IMR-90 (cell line): ENCODE data around the gene ZNF618. TPM values are rescaled to one million over a fixed set of nuclear protein-coding genes. Genes with fewer than 3 reads are reported as not detected.

Source experiments
- ATAC-seq: fragments of 200-7000 bp; cut with Tn5 transposase; 2 replicates; pipeline ENCODE4 v1.9.1; 2020; ENCODE audit warnings: low read depth, mild to moderate bottlenecking, moderate library complexity
- BruUV-seq: library from RNA; stranded (reverse); fragments of 400-500 nt; replicated peaks from 2 replicates; lab custom pipeline; 2021; lab: Mats Ljungman, UMichigan
- CTCF ChIA-PET: fragments of 300-600 bp; formaldehyde crosslinking; extraction: SDS; loops from one replicate; lab custom pipeline; 2021; ENCODE audit warnings: antibody characterized with exemption; lab: Yijun Ruan, JAX
- POLR2A ChIA-PET: fragments of 300-600 bp; sonication (Branson Sonifier 250); formaldehyde crosslinking; loops from one replicate; lab custom pipeline; 2022; ENCODE audit warnings: antibody characterized with exemption; ENCODE audit not compliant: unreplicated experiment; lab: Charles Lee
- DNase-seq: peaks from one replicate; pipeline ENCODE4 v3.0.0; 2013
- H2AFZ ChIP-seq: replicated peaks from 2 replicates; pipeline ENCODE3; 2013; ENCODE audit warnings: low read length, mild to moderate bottlenecking; ENCODE audit not compliant: poor library complexity
- H2AK5ac ChIP-seq: 2 replicates; pipeline ENCODE4 v1.6.1; 2013; ENCODE audit warnings: low read depth, low read length, inconsistent platforms
- H2AK9ac ChIP-seq: replicated peaks from 2 replicates; pipeline ENCODE3; 2013; ENCODE audit warnings: mild to moderate bottlenecking, low read depth, low read length, moderate library complexity; ENCODE audit not compliant: poor library complexity
- H2BK120ac ChIP-seq: 2 replicates; pipeline ENCODE4 v1.6.1; 2013; ENCODE audit warnings: low read depth, low read length, inconsistent platforms
- H2BK15ac ChIP-seq: 3 replicates; pipeline ENCODE4 v1.6.1; 2013; ENCODE audit warnings: low read depth, low read length, inconsistent platforms
- H2BK20ac ChIP-seq: 2 replicates; pipeline ENCODE4 v1.6.1; 2013; ENCODE audit warnings: low read depth, mild to moderate bottlenecking, inconsistent platforms, low read length, moderate library complexity
- H2BK5ac ChIP-seq: 2 replicates; pipeline ENCODE4 v1.6.1; 2013; ENCODE audit warnings: mild to moderate bottlenecking, low read depth, low read length, inconsistent platforms; ENCODE audit not compliant: poor library complexity, severe bottlenecking
- H3K14ac ChIP-seq: replicated peaks from 2 replicates; pipeline ENCODE4 v1.6.1; 2013; ENCODE audit warnings: low read depth, low read length, inconsistent platforms
- H3K18ac ChIP-seq: 2 replicates; pipeline ENCODE4 v1.6.1; 2013; ENCODE audit warnings: low read depth, low read length, control low read depth
- H3K23ac ChIP-seq: 2 replicates; pipeline ENCODE4 v1.6.1; 2013; ENCODE audit warnings: low read depth, low read length, inconsistent platforms
- H3K27ac ChIP-seq: 2 replicates; pipeline ENCODE4 v1.5.1; 2013; ENCODE audit warnings: mild to moderate bottlenecking, control low read depth, low read length; ENCODE audit not compliant: insufficient read depth
- H3K27me3 ChIP-seq: 2 replicates; pipeline ENCODE4 v1.6.1; 2013; ENCODE audit warnings: low read length; ENCODE audit not compliant: control insufficient read depth, insufficient read depth
- H3K36me3 ChIP-seq: 2 replicates; pipeline ENCODE4 v1.6.1; 2013; ENCODE audit warnings: low read length, mixed read lengths; ENCODE audit not compliant: control insufficient read depth, insufficient read depth
- H3K4ac ChIP-seq: 2 replicates; pipeline ENCODE4 v1.6.1; 2013; ENCODE audit warnings: low read depth, low read length, inconsistent platforms
- H3K4me1 ChIP-seq: 2 replicates; pipeline ENCODE4 v1.6.1; 2013; ENCODE audit warnings: low read length, mixed read lengths; ENCODE audit not compliant: control insufficient read depth, insufficient read depth
- H3K4me2 ChIP-seq: 2 replicates; pipeline ENCODE4 v1.6.1; 2013; ENCODE audit warnings: low read depth, mild to moderate bottlenecking, control low read depth, low read length, moderate library complexity
- H3K4me3 ChIP-seq: 2 replicates; pipeline ENCODE4 v1.5.1; 2013; ENCODE audit warnings: low read depth, mild to moderate bottlenecking, control low read depth, low read length, moderate library complexity; ENCODE audit not compliant: insufficient read depth
- H3K56ac ChIP-seq: 2 replicates; pipeline ENCODE4 v1.6.1; 2013; ENCODE audit warnings: low read length, inconsistent platforms; ENCODE audit not compliant: insufficient read depth; ENCODE audit errors: extremely low read depth
- H3K79me1 ChIP-seq, 2 experiments: 2 replicates each; pipeline ENCODE4 v1.6.1; 2013; ENCODE audit warnings: low read length in 2 of 2, inconsistent platforms in 1 of 2, low read depth in 1 of 2
- H3K9ac ChIP-seq: 2 replicates; pipeline ENCODE4 v1.6.1; 2013; ENCODE audit warnings: low read depth, low read length, control low read depth
- H3K9me1 ChIP-seq: 2 replicates; pipeline ENCODE4 v1.6.1; 2013; ENCODE audit warnings: low read length, inconsistent platforms; ENCODE audit not compliant: insufficient read depth
- H3K9me3 ChIP-seq: 2 replicates; pipeline ENCODE4 v1.6.1; 2013; ENCODE audit warnings: low read length; ENCODE audit not compliant: control insufficient read depth, insufficient read depth
- H4K20me1 ChIP-seq: 2 replicates; pipeline ENCODE4 v1.6.1; 2013; ENCODE audit warnings: low read length, inconsistent platforms; ENCODE audit not compliant: insufficient read depth
- H4K5ac ChIP-seq: 2 replicates; pipeline ENCODE4 v1.6.1; 2013; ENCODE audit warnings: mild to moderate bottlenecking, low read depth, low read length, control low read depth
- H4K8ac ChIP-seq, 2 experiments: 2 replicates each; pipeline ENCODE4 v1.6.1; 2013; ENCODE audit warnings: low read depth in 2 of 2, low read length in 2 of 2, control low read depth in 1 of 2, inconsistent platforms in 1 of 2
- H4K91ac ChIP-seq: 2 replicates; pipeline ENCODE4 v1.6.1; 2013; ENCODE audit warnings: low read depth, low read length, inconsistent platforms; ENCODE audit not compliant: insufficient read depth
- BHLHE40 ChIP-seq: fragments of 150-350 bp; IDR thresholded peaks from 2 replicates; pipeline ENCODE4 v1.6.1; 2016; ENCODE audit warnings: mild to moderate bottlenecking, low read depth, low read length
- CEBPB ChIP-seq: IDR thresholded peaks from 2 replicates; pipeline ENCODE4 v1.6.1; 2012; ENCODE audit warnings: low read depth, low read length, improper control_type of control experiment
- MXI1 ChIP-seq: IDR thresholded peaks from 2 replicates; pipeline ENCODE4 v1.6.1; 2012; ENCODE audit warnings: low read depth, mild to moderate bottlenecking, low read length, moderate library complexity, borderline replicate concordance
- NFE2L2 ChIP-seq: fragments of 150-350 bp; IDR thresholded peaks from 2 replicates; pipeline ENCODE4 v1.6.1; 2016; ENCODE audit warnings: low read depth, mild to moderate bottlenecking, low read length
- RCOR1 ChIP-seq: IDR thresholded peaks from 2 replicates; pipeline ENCODE4 v1.6.1; 2012; ENCODE audit warnings: mild to moderate bottlenecking, low read length, improper control_type of control experiment; ENCODE audit not compliant: insufficient replicate concordance
- WGBS, 2 experiments: methylation state at CpG; one replicate each; pipeline versions ENCODE4 v1.1.5 to v1.1.7; 2013; ENCODE audit warnings: missing lambda C conversion rate in 2 of 2; ENCODE audit not compliant: insufficient read length in 1 of 2; ENCODE audit errors: extremely low coverage in 2 of 2; 5-methylcytosine and 5-hydroxymethylcytosine counted together
- dilution Hi-C: fragments of 300-500 bp; cut with HindIII; formaldehyde crosslinking; loops from one replicate; pipeline ENCODE4 v1.14.3; 2018; ENCODE audit warnings: low sequenced_read_pairs; ENCODE audit not compliant: unreplicated experiment
- in situ Hi-C: fragments of 300-500 bp; cut with MboI; formaldehyde crosslinking; loops from 3 replicates; pipeline ENCODE4 v1.14.3; 2019; ENCODE audit warnings: low sequenced_read_pairs, inconsistent platforms, mixed read lengths
- intact Hi-C: fragments of 100-400 bp; cut with micrococcal nuclease; formaldehyde crosslinking; loops from 2 replicates; pipeline ENCODE4 v1.10.0; 2022
- polyA plus RNA-seq, 3 experiments: library from polyadenylated mRNA; depleted of rRNA; stranded (reverse); fragments of >200 nt; gene quantifications; 2 replicates each; pipeline ENCODE4 v1.2.3, GENCODE V29; 2012; ENCODE audit warnings: low replicate concordance in 1 of 3
- total RNA-seq: library from RNA; depleted of rRNA; stranded (reverse); fragments of >200 nt; gene quantifications from 2 replicates; pipeline ENCODE4 v1.2.3, GENCODE V29; 2012
- TF ChIP-seq, protein P1 (sequence below): fragments of 150-350 bp; IDR thresholded peaks from 2 replicates; pipeline ENCODE4 v1.6.1; 2016; ENCODE audit warnings: low read depth, mild to moderate bottlenecking, low read length, moderate library complexity, borderline replicate concordance
- TF ChIP-seq, protein P2 (sequence below): conservative IDR thresholded peaks from 2 replicates; pipeline ENCODE4 v1.5.1; 2012; ENCODE audit warnings: mild to moderate bottlenecking, low read depth, low read length, improper control_type of control experiment

ZNF618 gene
- total and polyA plus RNA-seq, 2 of the 4 experiments (the other 2 are of a cell fraction): 8.2 to 9.4 TPM

DNA sequence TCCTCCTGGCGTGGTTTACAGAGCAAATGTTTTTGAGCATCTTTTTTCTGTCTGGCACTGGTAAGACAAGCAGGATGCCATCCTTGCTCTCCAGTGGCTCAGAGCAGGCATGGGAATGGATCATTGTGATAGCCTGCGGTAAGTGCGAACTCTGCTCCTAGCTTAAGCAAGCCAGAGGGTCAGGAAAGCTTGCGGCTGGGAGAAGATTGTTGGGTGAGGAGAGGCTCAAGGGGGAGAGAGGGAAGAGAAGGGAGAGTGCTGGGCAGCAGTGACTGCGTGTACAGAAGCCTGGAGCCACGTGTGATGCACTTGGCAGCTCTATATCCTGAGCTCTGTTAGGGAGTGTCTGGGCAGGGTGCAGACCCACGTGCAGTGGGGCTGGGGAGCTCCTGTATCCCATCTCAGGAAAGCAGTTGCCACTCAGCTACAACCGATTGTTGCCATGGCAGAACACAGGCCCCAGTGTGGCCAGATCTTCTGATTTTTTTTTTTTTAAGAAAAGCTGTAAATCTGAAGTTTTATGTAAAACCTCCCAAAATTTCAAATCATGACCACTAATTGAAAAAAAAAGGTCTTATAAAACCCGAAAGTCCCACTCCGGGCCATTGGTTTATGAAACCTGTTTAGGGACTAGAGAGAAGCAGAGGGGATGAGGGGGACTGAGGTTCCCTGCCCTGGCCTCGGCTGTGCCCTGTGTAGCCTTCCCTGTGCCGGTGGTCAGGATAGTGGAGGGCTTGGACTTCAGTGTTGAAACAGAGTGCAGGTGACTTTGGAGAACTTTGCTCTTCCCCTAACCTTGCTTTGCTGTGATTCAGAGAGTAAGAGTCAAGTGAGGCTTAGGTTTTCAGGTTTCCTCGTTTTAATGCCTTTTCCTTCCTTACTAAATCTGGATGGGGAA lies 67.3 kb downstream of the ZNF618 start (continued):
- TF ChIP-seq MXI1 (no peak), BHLHE40 (no peak)

DNA sequence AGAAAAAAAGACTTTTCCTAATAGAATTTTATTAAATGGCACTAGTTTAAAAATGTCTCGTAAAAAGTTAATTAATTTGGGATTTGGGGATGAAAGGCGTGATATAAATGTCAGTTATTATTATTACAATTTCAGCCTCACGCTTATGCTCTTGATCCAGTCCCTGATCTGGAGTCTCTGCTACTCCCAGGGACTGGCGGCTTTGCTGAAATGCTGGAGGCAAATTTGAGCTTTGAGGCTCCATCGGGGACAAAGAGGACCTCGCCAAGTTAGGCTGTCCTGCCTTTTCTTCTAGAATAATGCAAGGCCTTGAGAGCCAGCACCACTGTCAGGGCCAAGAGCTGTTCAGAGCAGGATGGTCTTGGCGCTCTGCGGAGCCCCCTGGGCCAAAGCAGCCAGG lies 69.7 kb downstream of the ZNF618 start:
- Histone ChIP-seq H3K4me1 (peaks cover 3% of the 10 kb centered on the region; the same call in 1 of the 2 replicates), H3K14ac (no peak overlapping the region), H4K5ac (no peak overlapping the region), H3K56ac (no peak overlapping the region), H3K79me1 (peaks cover 71 to 92% of the 10 kb centered on the region in 2 experiments), H4K20me1 (peaks cover 14% of the 10 kb centered on the region; the same call in 1 of the 2 replicates), H3K27me3 (no peaks in the 10 kb centered on the region), H3K9ac (no peak overlapping the region), H2BK5ac (no peak overlapping the region), H3K36me3 (peaks cover 5% of the 10 kb centered on the region; the same call in 1 of the 2 replicates), H2AK9ac (no peak overlapping the region), H2AFZ (no peak overlapping the region), H3K27ac (no peak overlapping the region), H3K4ac (no peak overlapping the region), H4K91ac (no peak overlapping the region), H2BK15ac (no peak overlapping the region), H3K4me3 (no peak overlapping the region), H4K8ac (no peak overlapping the region), H3K9me1 (peaks cover 32% of the 10 kb centered on the region), H3K18ac (no peak overlapping the region), H2BK120ac (no peak overlapping the region), H2AK5ac (no peak overlapping the region), H3K9me3 (no peaks in the 10 kb centered on the region), H3K23ac (no peak overlapping the region), H2BK20ac (no peak overlapping the region), H3K4me2 (no peak overlapping the region)
- ATAC-seq (no peak), DNase-seq (no peak)
- in situ Hi-C loops (no loop called here), intact Hi-C loops (no loop called here), dilution Hi-C loops (no loop called here)
- ChIA-PET CTCF (no interaction called here), POLR2A (no interaction called here)
- 95 to 100% methylated on average over 2 to 3 of the region's 8 CpGs for WGBS, 2 experiments
- no TSS peak for BruUV-seq
- TF ChIP-seq NFE2L2: no peak
- TF ChIP-seq, protein P1, sequence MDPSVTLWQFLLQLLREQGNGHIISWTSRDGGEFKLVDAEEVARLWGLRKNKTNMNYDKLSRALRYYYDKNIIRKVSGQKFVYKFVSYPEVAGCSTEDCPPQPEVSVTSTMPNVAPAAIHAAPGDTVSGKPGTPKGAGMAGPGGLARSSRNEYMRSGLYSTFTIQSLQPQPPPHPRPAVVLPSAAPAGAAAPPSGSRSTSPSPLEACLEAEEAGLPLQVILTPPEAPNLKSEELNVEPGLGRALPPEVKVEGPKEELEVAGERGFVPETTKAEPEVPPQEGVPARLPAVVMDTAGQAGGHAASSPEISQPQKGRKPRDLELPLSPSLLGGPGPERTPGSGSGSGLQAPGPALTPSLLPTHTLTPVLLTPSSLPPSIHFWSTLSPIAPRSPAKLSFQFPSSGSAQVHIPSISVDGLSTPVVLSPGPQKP: no peak
- no peak for TF ChIP-seq RCOR1
- TF ChIP-seq CEBPB: no peak
- TF ChIP-seq, protein P2, sequence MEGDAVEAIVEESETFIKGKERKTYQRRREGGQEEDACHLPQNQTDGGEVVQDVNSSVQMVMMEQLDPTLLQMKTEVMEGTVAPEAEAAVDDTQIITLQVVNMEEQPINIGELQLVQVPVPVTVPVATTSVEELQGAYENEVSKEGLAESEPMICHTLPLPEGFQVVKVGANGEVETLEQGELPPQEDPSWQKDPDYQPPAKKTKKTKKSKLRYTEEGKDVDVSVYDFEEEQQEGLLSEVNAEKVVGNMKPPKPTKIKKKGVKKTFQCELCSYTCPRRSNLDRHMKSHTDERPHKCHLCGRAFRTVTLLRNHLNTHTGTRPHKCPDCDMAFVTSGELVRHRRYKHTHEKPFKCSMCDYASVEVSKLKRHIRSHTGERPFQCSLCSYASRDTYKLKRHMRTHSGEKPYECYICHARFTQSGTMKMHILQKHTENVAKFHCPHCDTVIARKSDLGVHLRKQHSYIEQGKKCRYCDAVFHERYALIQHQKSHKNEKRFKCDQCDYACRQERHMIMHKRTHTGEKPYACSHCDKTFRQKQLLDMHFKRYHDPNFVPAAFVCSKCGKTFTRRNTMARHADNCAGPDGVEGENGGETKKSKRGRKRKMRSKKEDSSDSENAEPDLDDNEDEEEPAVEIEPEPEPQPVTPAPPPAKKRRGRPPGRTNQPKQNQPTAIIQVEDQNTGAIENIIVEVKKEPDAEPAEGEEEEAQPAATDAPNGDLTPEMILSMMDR: no peak
